T1000 (cell line): Measurements from ENCODE around the gene SH3TC2.

Source experiments
- DNase-seq: peaks from one replicate; lab custom pipeline; 2025; ENCODE audit warnings: mixed read lengths; lab: John Stamatoyannopoulos, UW

The SH3TC2 gene

DNA sequence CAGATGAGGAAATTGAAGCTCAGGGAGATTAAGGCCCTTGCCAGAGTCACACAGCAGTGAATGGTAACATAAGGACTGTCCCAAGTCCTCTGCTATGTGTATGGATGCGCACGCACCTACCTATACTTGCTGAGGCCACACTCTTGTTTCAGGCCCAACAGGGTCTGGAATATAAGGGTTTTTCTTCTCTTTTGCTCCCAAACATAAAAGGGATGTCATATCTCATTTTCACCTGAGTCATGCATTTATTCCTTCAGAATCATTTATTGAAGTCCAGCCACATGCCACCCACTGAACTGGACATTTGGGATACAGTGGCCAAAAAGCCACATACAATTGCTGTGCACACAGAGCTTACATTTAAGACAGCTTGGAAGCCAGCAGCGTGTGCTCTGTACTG is 92.0 kb downstream of the SH3TC2 start:
- no peak for DNase-seq

DNA sequence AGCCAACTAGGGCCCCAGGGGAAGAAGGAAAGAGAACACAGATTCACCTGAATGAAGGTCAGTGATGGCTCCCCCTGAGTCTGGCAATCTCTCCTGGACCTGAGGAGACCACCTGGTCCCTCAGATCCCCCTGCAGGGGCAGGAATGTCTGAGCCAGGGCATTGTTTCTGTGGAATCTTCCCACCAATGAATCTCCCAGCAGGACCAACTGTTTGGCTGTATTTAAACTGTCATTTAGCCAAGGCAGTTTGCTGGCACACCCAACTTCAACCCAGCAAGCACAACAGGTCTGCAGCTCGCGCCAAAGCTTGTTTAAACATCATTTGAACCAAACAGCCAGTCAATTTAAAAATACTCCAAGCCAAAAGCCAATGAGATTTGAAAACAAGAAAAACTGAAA is 92.6 kb downstream of the SH3TC2 start:
- no peak for DNase-seq

DNA sequence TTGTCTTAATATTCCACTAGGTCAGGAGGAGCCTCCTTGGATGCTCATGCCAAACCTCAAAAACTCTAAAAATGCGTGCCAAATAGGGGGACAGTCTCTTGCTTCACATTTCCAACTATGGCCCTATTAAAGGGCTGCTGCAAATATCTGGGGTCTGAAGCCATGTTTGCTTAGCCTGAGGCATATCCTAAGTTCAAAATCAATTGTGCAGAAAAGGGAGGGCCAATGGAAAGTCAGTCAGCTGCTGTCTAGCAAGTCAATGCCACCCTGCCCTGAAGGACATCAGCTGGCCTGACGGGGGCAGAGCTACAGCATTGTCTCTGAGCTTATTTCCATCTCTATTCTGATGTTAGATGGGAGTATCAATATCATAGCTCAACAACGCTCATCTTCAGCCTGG is 93.6 kb downstream of the SH3TC2 start:
- DNase-seq: no peak

DNA sequence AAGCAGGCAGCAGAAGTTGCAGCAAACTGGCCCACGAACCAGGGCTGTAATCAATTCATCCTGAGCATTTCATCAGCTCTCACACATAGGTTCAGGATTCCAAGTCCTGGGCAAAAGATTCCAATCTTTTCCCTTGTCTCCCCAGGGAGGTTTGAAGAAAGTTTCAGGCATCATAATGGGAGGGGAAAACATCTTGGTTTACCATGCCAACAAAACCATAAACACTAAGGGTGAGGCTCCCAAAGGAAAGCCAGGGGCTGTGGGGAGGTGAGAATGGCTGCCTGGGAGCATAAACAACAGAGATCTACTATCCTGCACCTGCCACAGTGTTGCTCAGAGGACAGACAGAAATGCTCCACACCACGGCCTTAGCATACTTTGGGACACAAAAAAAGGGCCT is 94.6 kb downstream of the SH3TC2 start:
- no peak for DNase-seq

DNA sequence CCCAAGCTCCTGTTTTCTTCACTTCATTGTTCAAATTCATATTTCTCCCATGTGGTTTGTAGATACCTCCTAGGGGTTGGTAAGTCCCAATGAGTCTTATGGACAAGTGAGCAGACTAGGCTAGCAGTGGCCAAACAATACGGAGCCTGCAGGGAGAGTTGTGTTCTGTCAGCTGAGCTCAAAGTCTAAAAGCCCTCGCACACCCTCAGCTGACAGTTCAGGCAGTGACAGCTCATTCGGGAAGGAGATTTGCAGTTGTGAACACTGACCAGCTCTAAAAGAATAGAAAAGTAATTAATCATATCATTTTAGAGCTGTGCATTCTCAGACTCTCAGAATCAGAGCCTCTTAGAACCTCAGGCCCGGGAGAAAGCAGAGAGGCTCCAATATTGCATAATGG is 95.1 kb downstream of the SH3TC2 start:
- DNase-seq: no peak

DNA sequence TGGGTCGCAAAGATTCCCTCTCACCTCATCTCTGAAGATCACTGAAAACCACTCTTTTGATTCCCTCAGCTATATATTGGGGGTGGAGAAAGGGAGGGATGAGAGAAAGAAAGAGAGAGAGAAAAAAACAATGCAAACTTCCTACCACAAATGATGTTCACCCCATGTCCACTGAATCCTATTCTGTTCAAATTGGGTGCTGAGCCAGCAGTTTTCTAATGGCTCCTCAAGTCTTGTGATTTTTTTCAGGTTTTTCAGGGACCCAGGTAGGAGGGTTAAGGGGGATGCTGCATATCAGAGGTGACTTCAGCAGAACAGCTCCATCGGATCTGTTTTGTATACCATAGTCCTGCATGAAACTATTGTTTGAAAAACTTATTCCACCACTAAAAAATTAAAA is 95.9 kb downstream of the SH3TC2 start:
- no peak for DNase-seq

DNA sequence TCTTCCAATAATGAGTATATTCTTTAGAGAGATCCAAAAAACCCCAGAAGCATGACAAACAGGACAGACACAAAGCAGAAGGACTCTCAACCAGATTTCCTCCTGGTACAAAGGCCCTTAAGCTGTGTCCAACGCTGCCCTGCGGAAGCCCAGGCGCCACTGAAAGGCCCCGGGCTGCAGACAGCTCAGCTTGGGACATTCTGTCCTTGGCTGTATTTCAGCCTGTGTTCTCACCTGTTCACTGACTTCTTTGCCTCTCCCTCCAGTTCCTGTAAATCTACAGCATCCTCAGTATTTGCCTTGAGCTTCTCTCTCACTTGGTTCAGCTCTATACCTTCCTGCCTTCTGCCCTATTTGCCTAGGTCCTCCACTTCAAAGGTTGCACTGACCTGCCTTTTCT is 96.5 kb downstream of the SH3TC2 start:
- no peak for DNase-seq

DNA sequence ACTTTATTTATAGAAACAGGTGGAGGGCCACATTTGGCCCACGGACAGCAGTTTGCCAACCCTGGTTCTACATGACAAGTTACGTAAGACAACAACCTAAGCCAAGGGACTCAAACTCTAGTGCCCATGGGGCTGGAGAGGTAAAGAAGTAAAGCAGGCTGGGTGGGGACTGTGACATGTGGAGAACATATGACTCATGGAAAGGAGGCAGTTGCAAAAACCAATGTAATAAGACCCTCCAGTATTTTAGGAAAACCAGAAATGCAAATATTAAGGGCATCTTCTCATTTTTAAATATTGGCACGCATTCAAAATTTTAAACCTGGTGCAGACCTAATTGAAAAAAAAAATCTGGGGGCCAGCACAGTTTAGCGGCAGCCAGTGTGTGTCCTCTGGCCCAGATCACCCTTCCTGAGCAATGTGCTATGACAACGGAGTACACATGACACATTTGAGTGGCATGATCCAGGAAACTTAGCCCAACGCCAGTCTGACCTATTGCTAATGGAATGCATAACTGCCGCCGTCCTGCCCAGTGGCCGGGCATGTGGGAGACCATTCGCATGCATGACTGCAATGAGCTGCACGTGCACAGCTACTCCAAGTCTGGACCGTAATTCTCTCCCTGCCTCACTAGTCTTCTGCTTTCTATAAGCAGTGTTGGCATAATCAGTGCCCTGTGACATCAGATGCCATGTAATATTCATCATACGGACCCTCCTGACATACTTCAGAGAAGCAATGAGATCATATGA is 97.2 kb downstream of the SH3TC2 start:
- peak; percentile 91 for DNase-seq

DNA sequence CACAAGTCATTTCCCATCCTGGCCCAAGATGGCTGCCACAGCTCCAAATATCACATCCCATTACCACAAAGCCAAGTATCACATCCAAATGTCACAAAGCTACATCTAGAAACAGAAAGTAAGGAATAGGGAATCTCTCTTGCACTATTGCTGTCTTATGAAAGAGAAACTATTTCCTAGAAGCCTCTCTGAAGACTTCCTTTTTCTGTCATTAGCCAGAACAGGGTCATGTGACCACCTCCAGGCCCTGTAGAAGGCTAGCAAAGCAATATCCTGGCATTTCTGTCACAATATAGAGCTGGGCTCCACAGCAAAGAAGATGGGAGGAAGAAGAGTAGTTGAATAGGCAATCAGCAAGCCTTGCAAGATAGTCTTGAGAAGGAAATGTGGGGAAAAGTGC is 99.2 kb downstream of the SH3TC2 start:
- DNase-seq: no peak

DNA sequence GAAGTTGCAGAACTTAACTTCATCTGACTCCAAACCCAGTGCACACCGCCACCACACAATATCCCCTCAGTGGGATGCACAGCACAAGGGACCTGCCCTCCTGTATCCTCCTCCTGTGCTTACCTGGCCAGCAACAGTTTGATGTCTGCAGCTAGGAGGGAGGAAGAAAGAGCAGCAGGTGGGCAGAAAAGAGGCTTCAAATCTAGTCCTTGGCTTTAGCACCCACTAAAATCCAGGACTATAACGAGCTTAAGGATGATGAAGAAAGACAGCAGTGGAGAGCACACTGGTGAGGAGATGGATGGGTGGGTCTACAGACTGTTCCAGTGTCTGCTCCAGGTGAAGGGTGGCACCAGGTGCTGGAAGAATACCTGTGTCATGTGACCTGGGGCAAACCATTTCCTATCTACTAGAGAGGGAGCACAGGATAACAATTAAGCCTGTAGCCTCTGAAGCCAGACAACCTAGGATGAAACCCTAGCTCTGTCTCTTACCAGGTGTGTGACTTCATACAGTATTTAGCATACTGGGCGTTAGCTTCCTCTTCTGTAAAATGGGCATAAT is 100.0 kb downstream of the SH3TC2 start:
- no peak for DNase-seq

DNA sequence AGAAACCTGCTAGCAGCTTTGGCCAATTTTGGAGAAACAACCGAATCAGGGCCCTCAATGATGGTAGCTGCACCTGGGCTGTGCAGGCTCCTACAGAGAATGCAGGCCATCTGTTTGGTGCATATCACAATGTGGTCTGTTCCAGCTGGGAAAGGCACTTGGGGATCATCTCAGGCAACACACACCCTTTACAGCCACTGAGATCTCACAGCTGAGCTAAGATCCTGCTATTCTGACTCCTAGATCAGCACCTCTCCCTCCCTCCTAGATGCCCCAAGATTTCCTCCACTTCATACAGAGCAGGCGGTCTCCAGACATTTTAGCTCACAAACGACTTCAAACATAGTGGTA is 100.7 kb downstream of the SH3TC2 start:
- DNase-seq: no peak

DNA sequence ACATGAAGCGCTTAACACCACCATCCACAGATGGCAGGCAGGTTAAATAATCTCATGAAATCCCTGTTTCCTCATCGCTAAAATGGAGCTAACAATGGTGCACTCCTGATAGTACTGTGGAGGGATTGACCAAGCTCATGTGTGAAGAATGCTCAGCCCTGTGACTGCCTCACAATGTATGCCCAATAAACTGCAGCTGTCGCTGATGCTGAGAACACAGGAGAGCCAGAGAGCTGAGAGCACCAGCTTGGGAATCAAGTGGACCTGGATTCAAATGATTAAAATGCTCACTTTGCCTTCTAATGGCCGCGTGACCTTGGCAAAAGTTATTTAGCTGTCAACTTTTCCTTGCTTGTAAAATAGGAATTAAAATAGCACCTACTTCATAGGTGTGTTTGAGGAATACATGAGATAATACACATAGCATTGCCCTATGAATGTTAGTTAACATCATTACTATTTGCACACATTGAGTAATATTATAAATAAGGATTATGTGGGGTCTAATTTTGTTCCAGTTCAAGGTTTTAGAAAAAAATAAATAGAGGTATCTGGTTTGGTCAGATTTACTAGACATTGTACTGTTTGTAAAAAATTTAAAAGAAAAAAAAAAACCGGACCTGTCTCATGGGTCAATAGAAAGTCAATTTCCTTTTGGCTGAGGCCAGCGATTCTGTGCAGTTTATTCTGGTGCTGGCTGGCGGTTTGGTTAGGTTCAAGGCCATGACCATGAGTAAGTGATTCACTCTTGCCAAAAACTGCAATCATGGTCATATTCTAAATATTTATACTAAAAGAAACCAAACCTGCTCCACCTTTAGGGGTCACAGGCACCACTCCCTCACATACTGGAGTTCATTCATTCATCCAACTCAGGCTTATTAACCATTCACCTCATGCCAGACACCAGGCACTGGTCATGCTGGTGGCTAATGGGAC is 101.3 kb downstream of the SH3TC2 start:
- no peak for DNase-seq

DNA sequence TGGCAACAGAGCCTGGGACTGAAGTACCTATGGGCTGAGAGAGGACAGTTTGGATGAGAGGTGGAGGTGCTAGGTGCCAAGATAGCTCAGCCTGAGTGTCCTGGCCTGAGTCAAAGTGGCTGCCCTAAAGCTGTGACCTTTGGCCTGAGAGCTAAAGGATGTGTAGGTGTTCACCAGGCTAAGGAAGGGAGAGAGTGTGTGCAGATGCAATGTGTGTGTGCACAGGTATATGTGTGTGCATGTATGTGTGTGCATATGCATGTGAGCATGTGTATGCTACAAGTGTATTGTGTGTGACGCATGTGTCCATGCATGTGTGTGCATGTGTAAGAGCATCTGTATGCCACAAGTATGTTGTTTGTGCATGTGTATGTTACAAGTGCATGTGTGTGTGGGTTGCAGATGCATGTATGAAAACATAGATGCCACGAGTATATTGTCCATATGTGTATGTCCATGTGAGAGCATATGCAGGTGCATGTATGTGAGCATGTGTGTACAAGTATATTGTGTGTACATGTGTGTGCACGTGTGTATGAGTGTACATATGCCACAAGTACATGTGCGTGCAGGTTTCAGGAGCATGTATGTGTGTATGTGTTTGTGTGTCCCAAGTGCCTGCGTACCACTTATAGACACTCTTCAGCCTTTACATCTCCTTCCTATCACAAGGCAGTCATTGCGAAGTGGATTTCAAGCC is 102.6 kb downstream of the SH3TC2 start:
- DNase-seq: no peak

DNA sequence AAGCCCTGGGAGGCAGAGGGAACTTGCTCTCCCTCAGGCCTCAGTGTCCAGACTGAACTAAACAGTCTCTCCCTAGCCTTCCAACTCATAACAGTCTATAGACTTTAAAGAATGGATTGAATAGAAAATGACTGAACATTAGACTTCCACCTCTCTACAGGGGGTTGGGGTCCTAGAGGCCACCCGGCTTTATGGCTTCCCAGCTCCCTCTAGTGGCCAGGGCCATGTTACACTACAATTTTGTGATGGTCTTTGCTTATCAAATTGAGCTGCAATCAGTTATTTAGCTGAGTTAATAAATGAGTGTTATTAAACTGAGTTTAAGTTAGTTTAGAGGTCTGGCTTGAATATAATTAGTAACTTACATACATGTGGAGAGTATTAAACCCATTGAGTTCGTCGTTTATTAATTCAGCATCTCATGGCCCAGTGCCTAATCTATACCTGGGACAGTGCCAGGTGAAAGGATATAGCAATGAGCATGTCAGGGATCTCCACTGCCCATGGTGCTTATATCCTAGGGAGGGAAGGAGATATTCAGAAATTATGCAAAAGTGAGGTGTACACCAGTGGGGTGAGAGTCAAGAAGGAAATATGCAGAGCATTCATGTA is 105.2 kb downstream of the SH3TC2 start:
- DNase-seq: peak; percentile 28

DNA sequence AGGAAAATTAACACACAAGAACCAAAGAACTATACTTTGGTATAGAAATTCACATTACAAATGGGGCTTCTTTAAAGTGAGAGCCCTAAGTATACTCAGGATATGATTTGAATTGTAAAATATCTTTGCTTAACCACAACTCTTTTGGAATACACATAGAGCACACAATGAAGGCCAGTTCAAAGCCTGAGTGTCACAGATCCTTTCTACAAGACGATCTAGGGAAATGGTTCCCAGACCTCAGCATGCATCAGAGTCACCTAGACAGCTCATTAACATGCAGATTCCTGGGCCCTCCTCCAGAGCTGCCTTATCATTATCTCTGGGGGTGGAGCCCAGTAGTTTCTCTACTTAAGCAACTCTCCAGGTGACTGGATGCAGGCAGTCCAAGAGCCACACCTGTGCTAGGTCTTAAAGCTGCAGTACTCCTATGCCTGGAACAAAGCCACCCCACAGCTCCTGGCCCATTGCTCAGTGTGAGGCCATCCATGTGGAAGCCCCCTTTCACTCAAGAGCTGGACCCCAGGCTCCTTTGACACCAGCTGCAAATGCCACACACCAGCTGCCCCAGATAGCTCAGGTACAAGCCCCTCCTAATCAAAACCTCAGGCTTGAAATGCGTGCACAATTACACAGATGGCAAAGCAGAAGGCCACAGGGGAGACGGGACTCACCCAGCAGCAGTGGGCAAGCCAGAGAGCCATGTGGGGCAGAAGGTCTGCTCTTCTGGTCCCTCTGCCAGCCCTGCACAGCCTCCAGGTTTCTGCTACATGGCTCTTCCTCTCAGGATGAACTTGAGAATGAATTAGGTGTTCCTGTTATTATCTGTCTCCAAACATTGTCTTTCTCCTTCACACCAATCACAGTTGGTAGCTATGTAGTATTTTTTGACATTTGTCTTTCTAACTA is 106.1 kb downstream of the SH3TC2 start:
- DNase-seq: no peak
